HL-60 (cell line): ENCODE measurements around the gene MEF2A.

ENCODE experiments used
- DNase-seq, 2 experiments: peaks; one replicate each; pipeline ENCODE4 v3.0.0-alpha.2; 2010 to 2020; ENCODE audit warnings: low read depth in 1 of 2, low spot score in 1 of 2
- H3K27ac ChIP-seq: fragments of 250-450 bp; sonication (Bioruptor Pico); replicated peaks from 2 replicates; pipeline ENCODE4 v1.5.1; 2020; ENCODE audit warnings: mild to moderate bottlenecking, moderate library complexity
- H3K27me3 ChIP-seq: fragments of 250-450 bp; sonication (Bioruptor Pico); 2 replicates; pipeline ENCODE4 v1.5.1; 2021; ENCODE audit warnings: mild to moderate bottlenecking, moderate library complexity; ENCODE audit not compliant: insufficient read depth, poor library complexity, severe bottlenecking
- H3K4me3 ChIP-seq: replicated peaks from 2 replicates; pipeline ENCODE4 v1.5.1; 2011; ENCODE audit warnings: mild to moderate bottlenecking, control low read depth, low read length; ENCODE audit not compliant: insufficient read depth
- CTCF ChIP-seq: IDR thresholded peaks from one replicate; pipeline ENCODE4 v1.5.1; 2011; ENCODE audit warnings: low read length, control low read depth, inconsistent platforms; ENCODE audit not compliant: insufficient read depth
- GABPA ChIP-seq: IDR thresholded peaks from 2 replicates; pipeline ENCODE4 v1.6.1; 2012; ENCODE audit warnings: low read depth
- POLR2AphosphoS5 ChIP-seq: IDR thresholded peaks from 2 replicates; pipeline ENCODE4 v1.6.1; 2012; ENCODE audit warnings: low read depth
- REST ChIP-seq: IDR thresholded peaks from 2 replicates; pipeline ENCODE4 v1.6.1; 2012; ENCODE audit warnings: low read depth; ENCODE audit not compliant: insufficient replicate concordance
- SPI1 ChIP-seq: IDR thresholded peaks from 2 replicates; pipeline ENCODE4 v1.6.1; 2012; ENCODE audit warnings: low read depth, mild to moderate bottlenecking, borderline replicate concordance

MEF2A gene

GRCh38 chr15:99586121-99586520 is 20.3 kb downstream of the MEF2A start:
- H3K27me3 ChIP-seq, result no peaks in the 10 kb centered on the region
- no peak for DNase-seq
- H3K4me3 ChIP-seq, result no peak overlapping the region
- H3K27ac ChIP-seq, result no peak overlapping the region
- no peak for TF ChIP-seq CTCF
- TF ChIP-seq SPI1, result no peak
- TF ChIP-seq POLR2AphosphoS5, result no peak
- no peak for TF ChIP-seq GABPA
- TF ChIP-seq REST, result no peak

- no peak overlapping the region for H3K27ac ChIP-seq
- no peaks in the 10 kb centered on the region for H3K27me3 ChIP-seq
- TF ChIP-seq POLR2AphosphoS5 (no peak), SPI1 (no peak), REST (no peak), GABPA (no peak), CTCF (no peak)
- no peak for DNase-seq
- H3K4me3 ChIP-seq, result no peak overlapping the region
Measured at GRCh38 chr15:99589801-99590200, 24.0 kb downstream of the MEF2A start.

GRCh38 chr15:99590913-99591646 is 25.3 kb downstream of the MEF2A start:
- no peaks in the 10 kb centered on the region for H3K27me3 ChIP-seq
- no peak overlapping the region for H3K4me3 ChIP-seq
- no peak for DNase-seq
- no peak overlapping the region for H3K27ac ChIP-seq
- TF ChIP-seq CTCF (no peak), GABPA (no peak), REST (no peak), POLR2AphosphoS5 (no peak), SPI1 (no peak)
